Lower lobe of right lung (tissue), 2 donors: ENCODE data around the gene TMEM132D. TPM values are rescaled to one million over a fixed set of nuclear protein-coding genes. Genes with fewer than 3 reads are reported as not detected.

ENCODE experiments used
- ATAC-seq, 2 donors: fragments of 200-7000 bp; cut with Tn5 transposase; one replicate each; pipeline ENCODE4 v1.9.1; 2020 to 2022; ENCODE audit warnings: mild to moderate bottlenecking in 2 of 2, moderate library complexity in 2 of 2
- DNase-seq: peaks from one replicate; pipeline ENCODE4 v3.0.0-alpha.2; 2020
- H3K27ac ChIP-seq: fragments of 200-600 bp; one replicate; pipeline ENCODE4 v1.8.0; 2022
- H3K27me3 ChIP-seq: fragments of 200-600 bp; one replicate; pipeline ENCODE4 v1.8.0; 2022; ENCODE audit warnings: low read depth
- H3K36me3 ChIP-seq: fragments of 200-600 bp; one replicate; pipeline ENCODE4 v1.8.0; 2022; ENCODE audit warnings: mild to moderate bottlenecking
- H3K4me1 ChIP-seq: fragments of 200-600 bp; one replicate; pipeline ENCODE4 v1.8.0; 2022
- H3K4me3 ChIP-seq: fragments of 200-600 bp; one replicate; pipeline ENCODE4 v1.8.0; 2022; ENCODE audit warnings: mild to moderate bottlenecking
- H3K9me3 ChIP-seq: fragments of 200-600 bp; one replicate; pipeline ENCODE4 v1.8.0; 2022
- CTCF ChIP-seq: fragments of 200-600 bp; IDR thresholded peaks from one replicate; pipeline ENCODE4 v1.8.0; 2022; ENCODE audit warnings: antibody characterized with exemption, mild to moderate bottlenecking
- intact Hi-C: fragments of 100-400 bp; cut with DNase I; formaldehyde crosslinking; loops from one replicate; pipeline ENCODE4 v1.11.0; 2022
- total RNA-seq: library from RNA; stranded (reverse); fragmentation: NEBNext Ultra II Directional; extraction: Animal tissue kit (Norgen Biotek cat#: 25700); gene quantifications from one replicate; pipeline ENCODE4 v1.2.1, GENCODE V29; 2021
- donor health status: DM: no; HTN: yes; CAD: no; lungs with severe emphysema.

The TMEM132D gene
- total RNA-seq, 1 donor from 2014 or later: 0.06 TPM

GRCh38 chr12:129665414-129665813, 238.4 kb downstream of the TMEM132D start:
- no peaks in the 10 kb centered on the region for H3K36me3 ChIP-seq
- H3K4me1 ChIP-seq: no peaks in the 10 kb centered on the region
- no peaks in the 10 kb centered on the region for H3K27me3 ChIP-seq
- no peak overlapping the region for H3K27ac ChIP-seq
- no peak for DNase-seq
- TF ChIP-seq CTCF: no peak
- no peak for ATAC-seq
- no peaks in the 10 kb centered on the region for H3K9me3 ChIP-seq
- no peak overlapping the region for H3K4me3 ChIP-seq
- intact Hi-C loops: no loop called here

- Histone ChIP-seq H3K9me3 (no peaks in the 10 kb centered on the region), H3K27ac (no peak overlapping the region), H3K27me3 (no peaks in the 10 kb centered on the region), H3K4me1 (no peaks in the 10 kb centered on the region), H3K36me3 (no peaks in the 10 kb centered on the region), H3K4me3 (no peak overlapping the region)
- intact Hi-C loops: no loop called here
- DNase-seq (no peak), ATAC-seq (no peak)
- no peak for TF ChIP-seq CTCF
These were observed 241.6 kb downstream of the TMEM132D start for GRCh38 chr12:129662234-129662633.

- Histone ChIP-seq H3K36me3 (no peaks in the 10 kb centered on the region), H3K27ac (no peak overlapping the region), H3K4me3 (no peak overlapping the region), H3K4me1 (no peaks in the 10 kb centered on the region), H3K27me3 (no peaks in the 10 kb centered on the region), H3K9me3 (no peaks in the 10 kb centered on the region)
- intact Hi-C loops: no loop called here
- ATAC-seq (no peak), DNase-seq (no peak)
- TF ChIP-seq CTCF: no peak
These were observed 242.9 kb downstream of the TMEM132D start for GRCh38 chr12:129660946-129661345.

GRCh38 chr12:129659961-129660622, 243.7 kb downstream of the TMEM132D start:
- H3K36me3 ChIP-seq: no peaks in the 10 kb centered on the region

GRCh38 chr12:129657179-129657578, 246.6 kb downstream of the TMEM132D start:
- no peaks in the 10 kb centered on the region for H3K4me1 ChIP-seq
- H3K9me3 ChIP-seq: no peaks in the 10 kb centered on the region
- ATAC-seq: no peak
- intact Hi-C loops: no loop called here
- DNase-seq: no peak
- H3K36me3 ChIP-seq: no peaks in the 10 kb centered on the region
- no peaks in the 10 kb centered on the region for H3K27me3 ChIP-seq
- TF ChIP-seq CTCF: no peak
- no peak overlapping the region for H3K27ac ChIP-seq
- no peak overlapping the region for H3K4me3 ChIP-seq

More at GRCh38 chr12:129659961-129660622, 243.7 kb downstream of the TMEM132D start:
- no peak overlapping the region for H3K27ac ChIP-seq
- DNase-seq (no peak), ATAC-seq (no peak)
- no peaks in the 10 kb centered on the region for H3K9me3 ChIP-seq
- intact Hi-C loops: no loop called here
- H3K27me3 ChIP-seq: no peaks in the 10 kb centered on the region
- no peak overlapping the region for H3K4me3 ChIP-seq
- H3K4me1 ChIP-seq: no peaks in the 10 kb centered on the region
- no peak for TF ChIP-seq CTCF
